Activated T-helper 1 cell treated with anti-CD3 and anti-CD28 coated beads, Interleukin-12 subunit alpha, Interleukin-12 subunit beta, Interleukin-2, Interleukin-4 antibody, amounts not matched to agents 30 ng/mL and 10 ng/mL and 1 ng/mL, durations not matched to agents 14 hours and 24 hours and 36 hours (primary cell): ENCODE data around the gene ZNF232. TPM values are rescaled to one million over a fixed set of nuclear protein-coding genes. Genes with fewer than 3 reads are reported as not detected.
"Not testable (repeated sequence)": the region's sequence is repeated elsewhere in the genome, so short reads cannot be mapped to it uniquely, and the experiment has no call there.

Source experiments
- DNase-seq: peaks from one replicate; pipeline ENCODE4 v3.0.0; 2021; ENCODE audit warnings: low spot score
- H3K27ac Mint-ChIP-seq: one replicate; pipeline ENCODE4 v1.8.0; 2021; ENCODE audit warnings: mild to moderate bottlenecking, mixed read lengths
- H3K27me3 Mint-ChIP-seq: one replicate; pipeline ENCODE4 v1.8.0; 2022; ENCODE audit warnings: mild to moderate bottlenecking, moderate library complexity, mixed read lengths; ENCODE audit not compliant: insufficient read depth
- H3K36me3 Mint-ChIP-seq: one replicate; pipeline ENCODE4 v1.8.0; 2021; ENCODE audit warnings: low read depth, mixed read lengths
- H3K4me1 Mint-ChIP-seq: one replicate; pipeline ENCODE4 v1.8.0; 2021; ENCODE audit warnings: low read depth, mixed read lengths
- H3K4me3 Mint-ChIP-seq: one replicate; pipeline ENCODE4 v1.8.0; 2021; ENCODE audit warnings: mild to moderate bottlenecking, moderate library complexity, mixed read lengths
- H3K9me3 Mint-ChIP-seq: one replicate; pipeline ENCODE4 v1.8.0; 2021; ENCODE audit warnings: mixed read lengths
- intact Hi-C: fragments of 100-400 bp; cut with micrococcal nuclease; formaldehyde crosslinking; loops from one replicate; pipeline ENCODE4 v1.15.1; 2024
- total RNA-seq: library from RNA; stranded (reverse); gene quantifications from 2 replicates; pipeline ENCODE4 v1.2.3, GENCODE V29; 2022

The ZNF232 gene
- total RNA-seq, 1 donor from 2014 or later = 17.3 TPM

DNA sequence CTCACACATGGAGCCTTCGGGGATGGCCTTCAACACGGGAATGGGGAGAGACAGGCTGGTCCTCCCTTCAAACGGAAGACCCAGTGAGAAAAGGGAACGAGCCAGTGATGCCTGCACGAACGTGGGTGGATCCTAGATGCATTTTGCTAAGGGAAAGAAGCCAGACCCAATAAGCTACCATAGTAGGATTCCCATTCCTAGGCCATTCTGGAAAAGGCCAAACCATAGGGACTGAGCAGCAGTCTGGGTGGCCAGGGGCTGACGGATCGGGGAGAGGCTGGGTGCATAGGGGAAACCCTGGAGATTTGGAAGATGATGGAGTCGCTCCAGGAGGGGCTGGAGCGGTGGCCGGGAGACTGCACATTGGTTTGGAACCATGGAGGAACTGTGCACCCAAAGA is 22.9 kb upstream of the ZNF232 start:
- H3K4me1 Mint-ChIP-seq, H3K27me3 Mint-ChIP-seq, intact Hi-C loops, H3K27ac Mint-ChIP-seq, DNase-seq, H3K4me3 Mint-ChIP-seq, H3K36me3 Mint-ChIP-seq, H3K9me3 Mint-ChIP-seq: not testable (repeated sequence)

- H3K27me3 Mint-ChIP-seq, H3K4me1 Mint-ChIP-seq, intact Hi-C loops, H3K36me3 Mint-ChIP-seq, H3K4me3 Mint-ChIP-seq, H3K9me3 Mint-ChIP-seq, H3K27ac Mint-ChIP-seq, DNase-seq: not testable (repeated sequence)
These were observed 22.3 kb upstream of the ZNF232 start for GRCh38 chr17:5133961-5134360.

DNA sequence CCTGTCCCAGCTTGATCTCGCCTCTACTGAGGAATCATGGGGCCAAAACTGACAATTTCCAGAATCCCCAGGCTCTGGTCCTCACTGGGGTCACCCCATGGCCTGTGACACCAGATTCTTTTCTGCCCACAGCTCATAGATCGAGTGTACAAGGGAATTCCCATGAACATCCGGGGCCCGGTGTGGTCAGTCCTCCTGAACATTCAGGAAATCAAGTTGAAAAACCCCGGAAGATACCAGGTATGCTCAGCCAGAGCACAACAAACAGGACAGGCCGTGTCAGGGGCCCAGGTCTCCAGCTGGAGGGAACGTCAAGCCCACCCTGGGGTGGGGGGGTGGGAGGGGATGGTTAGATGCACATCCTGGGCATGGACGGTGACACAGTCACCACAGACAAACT is 21.6 kb upstream of the ZNF232 start:
- Mint-ChIP-seq H3K27ac (no peak overlapping the region), H3K36me3 (no peaks in the 10 kb centered on the region), H3K27me3 (peaks cover 2% of the 10 kb centered on the region), H3K4me1 (no peaks in the 10 kb centered on the region), H3K4me3 (no peak overlapping the region), H3K9me3 (no peaks in the 10 kb centered on the region)
- no peak for DNase-seq
- intact Hi-C loops = no loop called here

DNA sequence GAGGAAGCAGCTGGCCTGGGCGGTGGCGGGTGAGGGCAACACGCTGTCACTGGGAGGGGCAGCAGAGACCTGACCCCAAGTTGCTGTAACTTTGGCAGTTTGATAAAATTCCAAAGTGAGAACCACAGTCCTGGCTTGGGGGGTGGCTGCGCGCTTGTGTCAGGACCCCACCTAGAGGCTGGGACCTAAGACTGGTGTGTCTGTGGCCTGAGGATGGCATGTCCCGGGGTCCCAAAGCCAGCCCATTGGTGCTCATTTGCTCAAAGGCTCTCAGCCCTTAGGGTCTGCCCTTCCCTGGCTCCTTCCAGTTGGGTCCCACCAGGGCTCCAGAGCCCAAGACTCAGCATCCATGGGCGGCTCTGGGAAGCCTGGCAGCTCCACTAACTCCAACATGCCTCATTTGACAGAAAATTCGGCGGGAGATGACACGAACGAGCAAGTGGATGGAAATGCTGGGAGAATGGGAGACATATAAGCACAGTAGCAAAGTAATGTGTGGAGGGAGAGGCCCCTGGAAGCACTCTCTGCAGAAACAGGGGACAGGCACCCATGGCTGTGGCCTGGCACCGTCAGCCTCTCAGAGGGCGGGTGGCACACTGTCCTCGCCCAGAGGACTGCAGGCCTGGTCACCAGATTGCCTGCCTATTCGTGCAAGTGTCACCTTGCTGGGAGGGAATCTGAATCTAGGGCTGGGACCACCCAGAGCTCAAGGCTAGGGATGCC is 21.0 kb upstream of the ZNF232 start:
- not testable (repeated sequence) for H3K27ac Mint-ChIP-seq, H3K36me3 Mint-ChIP-seq, DNase-seq

GRCh38 chr17:5131799-5132502 is 20.3 kb upstream of the ZNF232 start:
- H3K36me3 Mint-ChIP-seq, H3K27me3 Mint-ChIP-seq, H3K4me3 Mint-ChIP-seq, H3K9me3 Mint-ChIP-seq, DNase-seq, H3K27ac Mint-ChIP-seq, H3K4me1 Mint-ChIP-seq, intact Hi-C loops: not testable (repeated sequence)

More for the DNA sequence above, 21.0 kb upstream of the ZNF232 start:
- intact Hi-C loops, H3K4me1 Mint-ChIP-seq, H3K27me3 Mint-ChIP-seq, H3K4me3 Mint-ChIP-seq, H3K9me3 Mint-ChIP-seq: not testable (repeated sequence)

DNA sequence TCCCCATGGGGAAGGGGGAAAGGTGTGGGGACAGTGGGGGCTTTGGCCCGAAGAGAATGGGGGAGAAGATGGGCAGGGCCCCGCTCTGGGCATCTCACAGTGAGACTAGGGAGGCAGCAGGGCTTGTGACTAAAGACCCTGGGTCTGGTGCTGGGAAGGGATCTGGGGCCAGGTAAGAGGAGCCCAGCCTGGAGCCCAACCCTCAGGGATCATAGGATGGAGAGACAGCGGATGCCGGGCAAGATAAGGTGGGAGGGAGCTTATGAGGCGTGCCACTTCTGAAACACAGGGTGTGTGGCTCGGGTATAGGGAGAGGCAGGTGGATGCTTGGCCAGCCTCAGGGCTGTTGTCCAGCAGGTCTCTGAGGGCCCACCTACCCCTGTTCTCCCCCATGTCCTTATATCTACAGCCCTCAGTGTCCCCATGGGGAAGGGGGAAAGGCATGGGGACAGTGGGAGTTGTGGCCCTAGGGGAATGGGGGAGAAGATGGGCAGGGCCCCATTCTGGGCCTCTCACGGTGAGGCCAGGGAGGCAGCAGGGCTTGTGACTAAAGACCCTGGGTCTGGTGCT is 19.6 kb upstream of the ZNF232 start:
- no peak for DNase-seq
- H3K27ac Mint-ChIP-seq = no peak overlapping the region
- intact Hi-C loops = no loop called here
- no peak overlapping the region for H3K4me3 Mint-ChIP-seq
- no peaks in the 10 kb centered on the region for H3K36me3 Mint-ChIP-seq
- no peaks in the 10 kb centered on the region for H3K4me1 Mint-ChIP-seq
- no peaks in the 10 kb centered on the region for H3K9me3 Mint-ChIP-seq
- H3K27me3 Mint-ChIP-seq = peaks cover 2% of the 10 kb centered on the region

DNA sequence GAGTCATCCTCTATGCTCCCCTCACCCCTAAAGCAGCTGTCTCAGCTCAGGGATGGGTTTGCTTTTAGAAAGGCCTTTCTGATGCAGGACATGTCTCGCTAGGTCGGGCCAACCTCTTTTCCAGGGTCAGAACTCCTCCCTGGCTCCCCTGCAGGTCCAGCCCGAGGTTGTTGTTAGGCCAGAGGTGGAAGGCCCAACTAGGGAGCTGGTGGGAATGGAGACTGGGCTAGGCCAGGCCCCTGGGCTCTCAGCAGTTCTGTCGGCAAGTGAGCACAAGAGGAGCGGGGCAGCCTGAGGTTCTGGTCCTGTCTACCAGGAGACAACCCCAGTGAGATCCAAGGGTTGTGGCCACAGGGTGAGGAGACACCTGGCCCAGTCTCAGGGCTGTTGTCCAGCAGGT is 19.0 kb upstream of the ZNF232 start:
- H3K27ac Mint-ChIP-seq, intact Hi-C loops, H3K36me3 Mint-ChIP-seq, H3K27me3 Mint-ChIP-seq, H3K4me1 Mint-ChIP-seq, H3K4me3 Mint-ChIP-seq, H3K9me3 Mint-ChIP-seq, DNase-seq: not testable (repeated sequence)

DNA sequence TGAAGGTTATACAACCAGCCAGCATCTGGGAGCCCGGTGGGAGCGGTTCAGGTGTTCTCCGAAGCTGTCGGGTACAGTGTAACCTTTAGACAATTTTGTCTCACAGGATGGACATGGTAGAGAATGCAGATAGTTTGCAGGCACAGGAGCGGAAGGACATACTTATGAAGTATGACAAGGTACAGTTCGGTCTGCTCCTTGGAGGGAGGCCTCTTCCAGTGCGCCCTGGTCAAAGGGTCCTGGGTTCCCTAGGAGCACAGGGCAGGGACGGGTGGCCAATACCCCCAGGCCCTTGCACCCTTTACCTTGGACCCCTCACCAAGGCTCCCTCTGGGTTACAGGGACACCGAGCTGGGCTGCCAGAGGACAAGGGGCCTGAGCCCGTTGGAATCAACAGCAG is 18.6 kb upstream of the ZNF232 start:
- H3K27me3 Mint-ChIP-seq, H3K9me3 Mint-ChIP-seq, H3K27ac Mint-ChIP-seq, DNase-seq, intact Hi-C loops, H3K36me3 Mint-ChIP-seq, H3K4me1 Mint-ChIP-seq, H3K4me3 Mint-ChIP-seq: not testable (repeated sequence)

GRCh38 chr17:5129770-5130169 is 18.1 kb upstream of the ZNF232 start:
- H3K4me1 Mint-ChIP-seq, H3K9me3 Mint-ChIP-seq, H3K36me3 Mint-ChIP-seq, H3K4me3 Mint-ChIP-seq, H3K27ac Mint-ChIP-seq, intact Hi-C loops, DNase-seq, H3K27me3 Mint-ChIP-seq: not testable (repeated sequence)

DNA sequence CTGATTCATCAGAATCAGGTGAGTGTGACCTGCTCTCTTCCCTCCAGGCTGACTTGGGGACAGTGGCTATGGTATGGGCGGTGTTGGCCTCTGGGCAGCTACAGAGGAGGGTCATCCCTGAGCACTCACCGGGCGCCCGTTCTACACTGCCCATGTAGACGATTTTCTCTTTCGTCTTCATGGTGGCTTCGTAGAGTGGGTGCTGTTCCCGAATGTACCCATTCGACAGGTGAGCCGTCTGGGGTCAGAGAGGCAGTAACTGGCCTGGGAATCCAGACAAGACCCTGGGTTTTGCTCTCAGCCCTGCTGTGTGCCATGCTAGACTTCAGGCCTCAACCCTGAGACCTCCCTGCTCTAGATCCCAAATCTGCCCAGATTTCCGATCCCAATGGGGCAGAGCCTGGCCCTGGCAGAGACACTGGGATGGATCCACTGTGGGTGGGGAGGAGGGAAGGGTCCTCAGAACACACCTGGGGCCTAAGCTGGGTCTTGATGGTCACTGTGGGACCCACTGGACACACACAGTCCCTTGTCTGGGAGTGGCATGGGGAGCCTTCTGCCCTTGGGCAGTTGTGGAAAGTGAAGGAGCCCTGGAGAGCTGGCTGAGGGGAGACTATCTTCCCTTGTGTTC is 17.3 kb upstream of the ZNF232 start:
- no peak for DNase-seq
- H3K36me3 Mint-ChIP-seq = no peaks in the 10 kb centered on the region
- no peaks in the 10 kb centered on the region for H3K4me1 Mint-ChIP-seq
- H3K27ac Mint-ChIP-seq = no peak overlapping the region
- H3K27me3 Mint-ChIP-seq = peaks cover 5% of the 10 kb centered on the region
- no peaks in the 10 kb centered on the region for H3K9me3 Mint-ChIP-seq
- H3K4me3 Mint-ChIP-seq = no peak overlapping the region
- intact Hi-C loops = no loop called here

DNA sequence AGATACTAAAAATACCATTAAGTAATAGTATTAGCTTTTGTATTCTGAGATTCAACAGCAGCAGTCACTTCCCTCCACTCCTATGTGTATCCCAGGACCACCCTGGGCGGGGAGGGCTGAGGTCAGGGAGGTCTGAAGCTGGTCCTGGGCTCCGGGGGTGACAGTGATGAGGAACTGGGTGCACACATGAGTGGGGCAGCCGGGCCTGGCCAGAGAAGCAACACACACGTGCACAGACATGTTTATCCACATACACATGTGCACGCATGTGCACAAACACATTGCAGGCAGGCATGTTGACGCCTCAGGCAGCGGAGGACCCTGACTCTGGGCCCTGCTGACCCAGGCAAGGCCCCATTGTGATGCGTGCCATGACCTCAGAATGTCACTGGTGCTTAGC is 16.7 kb upstream of the ZNF232 start:
- intact Hi-C loops, H3K27ac Mint-ChIP-seq, DNase-seq, H3K9me3 Mint-ChIP-seq, H3K4me3 Mint-ChIP-seq, H3K36me3 Mint-ChIP-seq, H3K27me3 Mint-ChIP-seq, H3K4me1 Mint-ChIP-seq: not testable (repeated sequence)

GRCh38 chr17:5127910-5128309 is 16.2 kb upstream of the ZNF232 start:
- Mint-ChIP-seq H3K27ac (no peak overlapping the region), H3K4me3 (no peak overlapping the region), H3K27me3 (peaks cover 5% of the 10 kb centered on the region), H3K4me1 (no peaks in the 10 kb centered on the region), H3K9me3 (no peaks in the 10 kb centered on the region), H3K36me3 (no peaks in the 10 kb centered on the region)
- intact Hi-C loops = no loop called here
- no peak for DNase-seq
